ENCODE measurements around the gene DGKI.
"Not testable (repeated sequence)": the region's sequence is repeated elsewhere in the genome, so short reads cannot be mapped to it uniquely, and the experiment has no call there.

Gene DGKI

GRCh38 chr7:137731436-137731835 is 115.3 kb downstream of the DGKI start:
- DNase-seq: no peak

GRCh38 chr7:137728426-137728825 is 118.3 kb downstream of the DGKI start:
- no peak for DNase-seq

GRCh38 chr7:137727413-137727812 is 119.4 kb downstream of the DGKI start:
- DNase-seq: no peak

GRCh38 chr7:137718355-137718754 is 128.4 kb downstream of the DGKI start:
- no peak for DNase-seq

- DNase-seq: no peak
Measured at GRCh38 chr7:137717811-137718271, 128.9 kb downstream of the DGKI start.

- DNase-seq: no peak
Measured at GRCh38 chr7:137717045-137717444, 129.7 kb downstream of the DGKI start.

GRCh38 chr7:137716061-137716460 is 130.7 kb downstream of the DGKI start:
- DNase-seq: no peak

GRCh38 chr7:137715533-137715932 is 131.2 kb downstream of the DGKI start:
- DNase-seq: no peak

- DNase-seq: no peak
Measured at GRCh38 chr7:137715121-137715520, 131.7 kb downstream of the DGKI start.

- not testable (repeated sequence) for DNase-seq
Measured at GRCh38 chr7:137706330-137706729, 140.4 kb downstream of the DGKI start.

GRCh38 chr7:137704723-137705122 is 142.1 kb downstream of the DGKI start:
- no peak for DNase-seq

GRCh38 chr7:137703291-137704010 is 143.3 kb downstream of the DGKI start:
- DNase-seq: no peak

- no peak for DNase-seq
Measured at GRCh38 chr7:137696988-137697387, 149.8 kb downstream of the DGKI start.

- no peak for DNase-seq
Measured at GRCh38 chr7:137696376-137696775, 150.4 kb downstream of the DGKI start.

- DNase-seq: peak; percentile 79
Measured at GRCh38 chr7:137695942-137696341, 150.8 kb downstream of the DGKI start.

- DNase-seq: no peak
Measured at GRCh38 chr7:137695494-137695893, 151.3 kb downstream of the DGKI start.

GRCh38 chr7:137694405-137694804 is 152.4 kb downstream of the DGKI start:
- no peak for DNase-seq

- DNase-seq: no peak
Measured at GRCh38 chr7:137692399-137692798, 154.4 kb downstream of the DGKI start.

GRCh38 chr7:137691566-137691965 is 155.2 kb downstream of the DGKI start:
- DNase-seq: no peak

GRCh38 chr7:137690635-137691034 is 156.1 kb downstream of the DGKI start:
- no peak for DNase-seq

- DNase-seq: no peak
Measured at GRCh38 chr7:137689761-137690160, 157.0 kb downstream of the DGKI start.

- DNase-seq: no peak
Measured at GRCh38 chr7:137687556-137688265, 159.1 kb downstream of the DGKI start.

GRCh38 chr7:137685433-137686164 is 161.2 kb downstream of the DGKI start:
- DNase-seq: no peak

GRCh38 chr7:137684776-137685175 is 162.0 kb downstream of the DGKI start:
- DNase-seq: no peak
